Osteoblast (primary cell): ENCODE data around the gene ARSK. TPM values are rescaled to one million over a fixed set of nuclear protein-coding genes. Genes with fewer than 3 reads are reported as not detected.

ENCODE experiments used
- DNase-seq: peaks from one replicate; pipeline ENCODE4 v3.0.0; 2011; ENCODE audit warnings: low spot score, mixed read lengths; ENCODE audit not compliant: insufficient read length; ENCODE audit errors: missing footprints
- H2AFZ ChIP-seq: 2 replicates; pipeline ENCODE4 v1.6.0; 2011; ENCODE audit warnings: mild to moderate bottlenecking, low read length
- H3K27ac ChIP-seq: 2 replicates; pipeline ENCODE4 v1.5.1; 2011; ENCODE audit warnings: mild to moderate bottlenecking, low read depth, low read length, moderate library complexity
- H3K27me3 ChIP-seq: 2 replicates; pipeline ENCODE4 v1.6.0; 2012; ENCODE audit warnings: mild to moderate bottlenecking, control low read depth, inconsistent platforms, low read length, moderate library complexity; ENCODE audit not compliant: insufficient read depth
- H3K36me3 ChIP-seq: 2 replicates; pipeline ENCODE4 v1.5.1; 2011; ENCODE audit warnings: mild to moderate bottlenecking, low read length, control low read depth, moderate library complexity; ENCODE audit not compliant: insufficient read depth
- H3K4me1 ChIP-seq: 2 replicates; pipeline ENCODE4 v1.5.1; 2011; ENCODE audit warnings: mild to moderate bottlenecking, low read length, control low read depth, moderate library complexity; ENCODE audit not compliant: insufficient read depth
- H3K4me2 ChIP-seq: 2 replicates; pipeline ENCODE4 v1.6.0; 2011; ENCODE audit warnings: mild to moderate bottlenecking, low read length; ENCODE audit not compliant: insufficient read depth
- H3K4me3 ChIP-seq: fragments of 200-600 bp; sonication (generic); 3 replicates; pipeline ENCODE4 v1.5.1; 2012; ENCODE audit warnings: mild to moderate bottlenecking, low read length, inconsistent platforms; ENCODE audit not compliant: insufficient read depth
- H3K79me2 ChIP-seq: 2 replicates; pipeline ENCODE4 v1.6.0; 2012; ENCODE audit warnings: mild to moderate bottlenecking, low read length, control low read depth, inconsistent platforms; ENCODE audit not compliant: insufficient read depth
- H3K9me3 ChIP-seq: 2 replicates; pipeline ENCODE4 v1.5.1; 2011; ENCODE audit warnings: low read depth, low read length, control low read depth
- H4K20me1 ChIP-seq: 2 replicates; pipeline ENCODE4 v1.6.0; 2012; ENCODE audit warnings: mild to moderate bottlenecking, low read length, control low read depth; ENCODE audit not compliant: insufficient read depth
- total RNA-seq: library from RNA; depleted of rRNA; stranded (reverse); fragments of >200 nt; gene quantifications from 2 replicates; pipeline ENCODE4 v1.2.3, GENCODE V29; 2012
- TF ChIP-seq, protein P1 (sequence below): IDR thresholded peaks from 2 replicates; pipeline ENCODE4 v1.5.1; 2011; ENCODE audit warnings: mild to moderate bottlenecking, low read depth, low read length, moderate library complexity; ENCODE audit errors: extremely low read depth

ARSK gene
- total RNA-seq, 1 donor, result 10.5 TPM

DNA sequence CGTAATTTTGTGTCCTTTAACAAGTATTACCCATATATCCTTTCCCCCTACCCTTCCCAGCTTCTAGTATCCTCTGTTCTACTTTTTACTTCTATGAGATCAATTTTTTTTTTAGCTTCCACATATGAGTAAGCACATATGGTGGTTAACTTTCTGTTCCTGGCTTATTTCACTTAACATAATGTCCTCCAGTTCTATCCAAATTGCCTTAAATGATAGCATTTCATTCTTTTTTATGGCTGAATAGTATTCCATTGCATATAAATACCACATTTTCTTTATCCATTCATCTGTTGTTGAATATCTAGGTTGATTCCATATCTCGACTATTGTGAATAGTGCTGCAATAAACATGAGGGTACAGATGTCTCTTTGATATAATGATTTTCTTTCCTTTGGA lies 36.5 kb upstream of the ARSK start:
- no peaks in the 10 kb centered on the region for H3K4me1 ChIP-seq
- H4K20me1 ChIP-seq, result no peaks in the 10 kb centered on the region
- H3K79me2 ChIP-seq, result no peaks in the 10 kb centered on the region
- no peak overlapping the region for H3K27ac ChIP-seq
- H2AFZ ChIP-seq, result no peak overlapping the region
- H3K4me3 ChIP-seq, result no peak overlapping the region
- no peaks in the 10 kb centered on the region for H3K27me3 ChIP-seq
- no peak overlapping the region for H3K4me2 ChIP-seq
- H3K9me3 ChIP-seq, result no peaks in the 10 kb centered on the region
- DNase-seq, result no peak
- peaks cover 74% of the 10 kb centered on the region for H3K36me3 ChIP-seq
- TF ChIP-seq, protein P1, sequence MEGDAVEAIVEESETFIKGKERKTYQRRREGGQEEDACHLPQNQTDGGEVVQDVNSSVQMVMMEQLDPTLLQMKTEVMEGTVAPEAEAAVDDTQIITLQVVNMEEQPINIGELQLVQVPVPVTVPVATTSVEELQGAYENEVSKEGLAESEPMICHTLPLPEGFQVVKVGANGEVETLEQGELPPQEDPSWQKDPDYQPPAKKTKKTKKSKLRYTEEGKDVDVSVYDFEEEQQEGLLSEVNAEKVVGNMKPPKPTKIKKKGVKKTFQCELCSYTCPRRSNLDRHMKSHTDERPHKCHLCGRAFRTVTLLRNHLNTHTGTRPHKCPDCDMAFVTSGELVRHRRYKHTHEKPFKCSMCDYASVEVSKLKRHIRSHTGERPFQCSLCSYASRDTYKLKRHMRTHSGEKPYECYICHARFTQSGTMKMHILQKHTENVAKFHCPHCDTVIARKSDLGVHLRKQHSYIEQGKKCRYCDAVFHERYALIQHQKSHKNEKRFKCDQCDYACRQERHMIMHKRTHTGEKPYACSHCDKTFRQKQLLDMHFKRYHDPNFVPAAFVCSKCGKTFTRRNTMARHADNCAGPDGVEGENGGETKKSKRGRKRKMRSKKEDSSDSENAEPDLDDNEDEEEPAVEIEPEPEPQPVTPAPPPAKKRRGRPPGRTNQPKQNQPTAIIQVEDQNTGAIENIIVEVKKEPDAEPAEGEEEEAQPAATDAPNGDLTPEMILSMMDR, result no peak

DNA sequence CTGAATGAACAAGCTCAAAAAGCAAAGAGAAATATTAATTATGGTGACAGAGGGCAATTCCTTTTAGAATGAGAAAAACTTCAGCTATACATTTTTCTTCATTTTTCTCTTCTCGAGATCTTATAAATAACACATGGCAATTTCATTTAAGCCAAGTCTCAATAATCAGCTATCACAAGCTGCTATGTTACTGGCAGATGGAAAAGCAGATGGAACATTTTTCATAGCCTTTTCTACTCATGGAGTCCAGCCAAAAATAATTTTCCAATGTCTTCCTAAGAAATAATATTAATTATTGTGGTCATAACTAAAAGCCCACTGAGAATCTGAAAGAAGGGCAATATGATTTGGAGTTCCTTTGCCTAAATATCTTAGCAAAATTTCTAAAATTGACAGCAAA lies 35.8 kb upstream of the ARSK start:
- no peak overlapping the region for H2AFZ ChIP-seq
- DNase-seq, result no peak
- TF ChIP-seq, protein P1, result no peak
- H3K79me2 ChIP-seq, result no peaks in the 10 kb centered on the region
- peaks cover 74% of the 10 kb centered on the region for H3K36me3 ChIP-seq
- no peak overlapping the region for H3K27ac ChIP-seq
- no peak overlapping the region for H3K4me3 ChIP-seq
- H3K4me2 ChIP-seq, result no peak overlapping the region
- H3K27me3 ChIP-seq, result no peaks in the 10 kb centered on the region
- H3K4me1 ChIP-seq, result no peaks in the 10 kb centered on the region
- no peaks in the 10 kb centered on the region for H3K9me3 ChIP-seq
- no peaks in the 10 kb centered on the region for H4K20me1 ChIP-seq

DNA sequence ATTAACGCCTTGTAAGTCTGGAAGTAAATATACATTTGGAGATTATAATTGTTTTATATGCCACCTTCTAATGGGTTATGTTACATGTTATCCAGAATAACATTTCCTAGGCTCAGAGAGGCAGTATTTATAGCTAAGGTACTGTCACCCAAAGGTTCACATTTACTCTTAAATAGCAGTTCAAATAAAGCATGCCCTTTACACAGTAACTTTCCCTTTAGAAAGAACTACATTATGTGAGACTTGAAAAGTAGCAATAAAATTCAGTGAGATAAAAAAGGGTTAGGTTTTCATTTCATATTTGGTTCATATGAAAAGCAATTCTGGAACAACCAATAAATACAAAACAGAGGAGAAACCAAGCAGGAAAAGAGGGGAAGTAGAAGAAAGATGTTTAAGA lies 35.2 kb upstream of the ARSK start:
- H3K4me3 ChIP-seq, result no peak overlapping the region
- H3K79me2 ChIP-seq, result no peaks in the 10 kb centered on the region
- H4K20me1 ChIP-seq, result no peaks in the 10 kb centered on the region
- H3K27me3 ChIP-seq, result no peaks in the 10 kb centered on the region
- H3K27ac ChIP-seq, result no peak overlapping the region
- H3K4me2 ChIP-seq, result no peak overlapping the region
- H2AFZ ChIP-seq, result no peak overlapping the region
- H3K4me1 ChIP-seq, result no peaks in the 10 kb centered on the region
- DNase-seq, result no peak
- no peaks in the 10 kb centered on the region for H3K9me3 ChIP-seq
- peaks cover 74% of the 10 kb centered on the region for H3K36me3 ChIP-seq
- TF ChIP-seq, protein P1, result no peak

DNA sequence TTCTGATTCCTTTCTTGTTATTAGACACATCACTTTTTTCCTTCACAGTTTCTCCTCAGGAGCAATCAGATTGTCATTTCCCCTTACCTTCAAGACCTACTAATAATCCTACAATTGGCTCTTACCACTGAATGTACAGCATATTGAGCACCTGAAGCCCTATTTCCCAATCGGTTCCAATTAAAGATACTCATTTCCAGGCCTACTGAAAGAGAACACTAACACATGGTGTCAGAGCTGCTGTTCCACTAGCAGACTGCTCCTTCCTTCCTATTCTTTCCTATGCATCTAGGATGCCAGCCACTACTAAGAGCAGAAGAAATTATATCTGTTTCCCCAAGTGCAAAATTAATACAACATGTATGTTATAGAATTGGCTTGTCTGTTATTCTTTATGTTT lies 34.7 kb upstream of the ARSK start:
- Histone ChIP-seq H3K36me3 (peaks cover 70% of the 10 kb centered on the region), H3K4me3 (no peak overlapping the region), H3K4me2 (no peak overlapping the region), H3K79me2 (no peaks in the 10 kb centered on the region), H3K27me3 (no peaks in the 10 kb centered on the region), H3K4me1 (no peaks in the 10 kb centered on the region), H2AFZ (no peak overlapping the region), H4K20me1 (no peaks in the 10 kb centered on the region), H3K9me3 (no peaks in the 10 kb centered on the region), H3K27ac (no peak overlapping the region)
- TF ChIP-seq, protein P1, result no peak
- DNase-seq, result no peak
